ENCODE data around the gene NRM.
"Not testable (repeated sequence)": the region's sequence is repeated elsewhere in the genome, so short reads cannot be mapped to it uniquely, and the experiment has no call there.

NRM gene, protein sequence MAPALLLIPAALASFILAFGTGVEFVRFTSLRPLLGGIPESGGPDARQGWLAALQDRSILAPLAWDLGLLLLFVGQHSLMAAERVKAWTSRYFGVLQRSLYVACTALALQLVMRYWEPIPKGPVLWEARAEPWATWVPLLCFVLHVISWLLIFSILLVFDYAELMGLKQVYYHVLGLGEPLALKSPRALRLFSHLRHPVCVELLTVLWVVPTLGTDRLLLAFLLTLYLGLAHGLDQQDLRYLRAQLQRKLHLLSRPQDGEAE

GRCh38 chr6:30690403-30691207 lies at the start of gene NRM:
Gene NRM (minus strand): TSS chr6:30690984. CDS start chr6:30690974, 10 bp downstream.
- peak; percentile 66 for DNase-seq (ENCODE audit: low read depth)

DNA sequence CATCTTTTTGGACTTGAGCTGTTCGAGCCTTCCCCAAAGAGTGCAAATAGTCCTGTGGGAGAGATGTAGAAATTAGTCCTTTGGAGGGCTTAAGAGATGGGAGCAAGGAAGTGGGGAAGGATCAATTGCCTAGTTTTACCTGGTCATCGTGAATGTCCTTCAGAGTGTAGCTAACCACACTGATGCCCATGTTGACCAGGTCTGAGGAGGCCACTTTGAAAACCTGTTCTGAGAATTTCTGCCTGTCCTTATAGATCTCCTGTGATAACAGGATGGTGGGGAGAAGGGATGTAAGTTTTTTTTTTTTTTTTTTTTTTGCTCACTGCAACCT lies 49.7 kb upstream of the NRM start:
- DNase-seq (ENCODE audit: low read depth): no peak

DNA sequence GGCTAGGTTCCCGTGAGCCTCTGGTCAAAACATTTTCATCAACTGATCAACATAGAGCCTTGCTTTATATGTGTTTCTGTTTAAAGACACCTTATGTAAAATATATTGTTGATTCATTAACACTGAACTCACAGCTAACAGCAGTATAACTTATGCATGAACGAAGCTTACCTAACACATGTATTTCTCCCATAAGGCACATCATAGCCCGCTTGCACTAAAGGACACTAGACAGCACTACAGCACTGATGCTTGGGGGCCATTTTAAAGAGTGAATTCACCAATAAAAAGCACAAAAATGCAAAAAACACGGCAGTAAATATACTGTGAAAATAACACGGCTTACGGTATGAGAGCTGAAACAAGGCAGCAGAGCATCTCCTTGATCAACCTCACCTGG lies 47.7 kb upstream of the NRM start:
- DNase-seq (ENCODE audit: low read depth): no peak

- DNase-seq (ENCODE audit: low read depth): no peak
Observed at GRCh38 chr6:30735668-30736314, 45.0 kb upstream of the NRM start.

- no peak for DNase-seq (ENCODE audit: low read depth)
Observed at GRCh38 chr6:30732237-30732943, 41.6 kb upstream of the NRM start.

DNA sequence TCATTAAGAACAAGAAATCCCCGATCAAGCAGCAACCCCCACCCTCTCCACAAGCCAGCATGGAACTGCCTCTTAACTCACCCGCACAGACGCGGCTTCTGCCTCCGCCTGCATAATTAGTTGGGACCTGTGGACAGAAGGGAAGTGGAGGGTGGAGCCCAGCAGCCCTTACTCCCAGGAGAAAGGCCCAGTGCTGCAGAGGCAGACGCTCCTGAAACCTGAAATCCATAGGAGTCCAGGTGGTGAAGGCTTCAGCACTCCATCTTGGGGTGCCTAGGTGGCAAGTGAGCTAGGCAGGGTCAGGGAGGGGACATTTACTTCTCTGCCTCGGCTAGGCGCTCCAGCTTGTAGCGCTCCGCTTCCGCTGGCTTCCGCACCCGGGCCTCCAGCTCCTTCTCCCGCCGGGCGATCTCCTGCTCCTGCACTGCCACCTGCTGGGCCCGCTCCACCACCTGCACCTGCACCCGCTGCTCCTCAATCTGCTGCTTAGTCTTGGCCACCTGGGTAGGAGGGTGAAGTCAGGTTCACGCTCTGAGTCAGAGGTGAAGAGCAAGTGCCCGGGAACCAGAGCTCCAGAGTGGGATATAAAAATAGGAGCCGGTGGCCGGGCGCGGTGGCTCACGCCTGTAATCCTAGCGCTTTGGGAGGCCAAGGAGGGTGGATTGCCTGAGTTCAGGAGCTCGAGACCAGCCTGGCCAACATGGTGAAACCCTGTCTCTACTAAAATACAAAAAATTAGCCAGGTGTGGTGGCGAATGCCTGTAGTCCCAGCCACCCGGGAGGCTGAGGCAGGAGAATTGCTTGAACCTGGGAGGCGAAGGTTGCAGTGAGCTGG lies 40.0 kb upstream of the NRM start:
- peak; percentile 69 for DNase-seq (ENCODE audit: low read depth)

- peak; percentile 80 for DNase-seq (ENCODE audit: low read depth)
Observed at GRCh38 chr6:30727920-30728553, 37.3 kb upstream of the NRM start.

DNA sequence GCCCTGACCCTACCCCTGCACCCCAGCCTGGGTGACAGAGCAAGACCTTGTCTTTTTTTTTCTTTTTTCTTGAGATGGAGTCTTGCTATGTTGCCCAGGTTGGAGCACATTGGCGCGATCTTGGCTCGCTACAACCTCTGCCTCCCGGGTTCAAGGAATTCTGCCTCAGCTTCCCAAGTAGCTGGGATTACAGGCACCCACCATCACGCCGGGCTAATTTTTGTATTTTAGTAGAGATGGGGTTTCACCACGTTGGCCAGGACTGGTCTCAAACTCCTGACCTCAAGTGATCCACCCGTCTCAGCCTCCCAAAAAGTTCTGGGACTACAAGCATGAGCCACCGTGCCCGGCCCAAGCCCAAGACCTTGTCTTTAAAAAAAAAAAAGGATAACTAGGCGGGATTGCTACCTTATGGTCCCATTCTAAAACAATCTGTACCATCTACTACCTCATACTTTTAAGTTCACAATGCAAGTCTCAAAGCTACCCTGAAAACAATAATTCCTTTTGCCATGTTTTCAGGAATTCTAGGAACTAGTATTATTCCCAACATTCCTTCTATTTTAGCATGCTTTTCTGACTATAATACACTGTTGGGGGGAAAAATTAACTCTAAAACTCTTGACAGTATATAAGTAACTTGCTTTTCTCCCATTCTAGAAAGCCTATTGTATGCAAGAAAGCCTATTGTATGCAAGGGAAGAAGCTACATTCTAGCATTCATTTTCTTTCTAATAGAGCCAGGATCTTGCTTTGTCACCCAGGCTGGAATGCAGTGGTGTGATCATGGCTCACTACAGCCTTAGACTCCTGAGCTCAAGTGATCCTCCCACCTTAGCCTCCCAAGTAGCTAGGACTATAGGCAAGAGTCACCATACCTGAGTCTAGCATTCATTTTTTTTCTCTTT lies 36.0 kb upstream of the NRM start:
- DNase-seq (ENCODE audit: low read depth): no peak

GRCh38 chr6:30725713-30726505 lies 35.1 kb upstream of the NRM start:
- peak; percentile 67 for DNase-seq (ENCODE audit: low read depth)

- no peak for DNase-seq (ENCODE audit: low read depth)
Observed at GRCh38 chr6:30724906-30725667, 34.3 kb upstream of the NRM start.

DNA sequence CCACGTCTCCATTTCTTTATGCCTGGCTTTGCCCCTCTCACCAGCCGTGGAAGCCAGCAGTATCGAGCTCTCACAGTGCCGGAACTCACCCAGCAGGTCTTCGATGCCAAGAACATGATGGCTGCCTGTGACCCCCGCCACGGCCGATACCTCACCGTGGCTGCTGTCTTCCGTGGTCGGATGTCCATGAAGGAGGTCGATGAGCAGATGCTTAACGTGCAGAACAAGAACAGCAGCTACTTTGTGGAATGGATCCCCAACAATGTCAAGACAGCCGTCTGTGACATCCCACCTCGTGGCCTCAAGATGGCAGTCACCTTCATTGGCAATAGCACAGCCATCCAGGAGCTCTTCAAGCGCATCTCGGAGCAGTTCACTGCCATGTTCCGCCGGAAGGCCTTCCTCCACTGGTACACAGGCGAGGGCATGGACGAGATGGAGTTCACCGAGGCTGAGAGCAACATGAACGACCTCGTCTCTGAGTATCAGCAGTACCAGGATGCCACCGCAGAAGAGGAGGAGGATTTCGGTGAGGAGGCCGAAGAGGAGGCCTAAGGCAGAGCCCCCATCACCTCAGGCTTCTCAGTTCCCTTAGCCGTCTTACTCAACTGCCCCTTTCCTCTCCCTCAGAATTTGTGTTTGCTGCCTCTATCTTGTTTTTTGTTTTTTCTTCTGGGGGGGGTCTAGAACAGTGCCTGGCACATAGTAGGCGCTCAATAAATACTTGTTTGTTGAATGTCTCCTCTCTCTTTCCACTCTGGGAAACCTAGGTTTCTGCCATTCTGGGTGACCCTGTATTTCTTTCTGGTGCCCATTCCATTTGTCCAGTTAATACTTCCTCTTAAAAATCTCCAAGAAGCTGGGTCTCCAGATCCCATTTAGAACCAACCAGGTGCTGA lies 33.3 kb upstream of the NRM start:
- not testable (repeated sequence) for DNase-seq (ENCODE audit: low read depth)

DNA sequence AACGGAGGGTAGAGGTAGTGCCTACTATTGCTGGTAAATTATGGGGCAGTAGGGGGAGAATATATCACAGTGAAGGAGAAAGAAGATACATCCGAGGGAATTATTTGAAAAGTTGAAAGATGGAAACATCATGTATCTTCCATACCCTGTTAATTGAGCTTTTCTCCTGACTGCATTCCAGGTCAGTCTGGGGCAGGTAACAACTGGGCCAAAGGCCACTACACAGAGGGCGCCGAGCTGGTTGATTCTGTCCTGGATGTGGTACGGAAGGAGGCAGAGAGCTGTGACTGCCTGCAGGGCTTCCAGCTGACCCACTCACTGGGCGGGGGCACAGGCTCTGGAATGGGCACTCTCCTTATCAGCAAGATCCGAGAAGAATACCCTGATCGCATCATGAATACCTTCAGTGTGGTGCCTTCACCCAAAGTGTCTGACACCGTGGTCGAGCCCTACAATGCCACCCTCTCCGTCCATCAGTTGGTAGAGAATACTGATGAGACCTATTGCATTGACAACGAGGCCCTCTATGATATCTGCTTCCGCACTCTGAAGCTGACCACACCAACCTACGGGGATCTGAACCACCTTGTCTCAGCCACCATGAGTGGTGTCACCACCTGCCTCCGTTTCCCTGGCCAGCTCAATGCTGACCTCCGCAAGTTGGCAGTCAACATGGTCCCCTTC lies 32.5 kb upstream of the NRM start:
- not testable (repeated sequence) for DNase-seq (ENCODE audit: low read depth)

GRCh38 chr6:30722280-30723112 lies 31.7 kb upstream of the NRM start:
- DNase-seq (ENCODE audit: low read depth): peak; percentile 55

- DNase-seq (ENCODE audit: low read depth): peak; percentile 76
Observed at GRCh38 chr6:30722025-30722279, 31.2 kb upstream of the NRM start.

GRCh38 chr6:30721198-30722024 lies 30.6 kb upstream of the NRM start:
- DNase-seq (ENCODE audit: low read depth): peak; percentile 81
